Thoracic aorta (tissue), 2 donors: ENCODE measurements around the gene TTC9C. TPM values are rescaled to one million over a fixed set of nuclear protein-coding genes. Genes with fewer than 3 reads are reported as not detected.

Experiments used
- ATAC-seq: fragments of 150-250 bp; one replicate; pipeline ENCODE4 v1.8.0; 2017; ENCODE audit warnings: low read depth; ENCODE audit not compliant: insufficient number of reproducible peaks, low FRiP score
- DNase-seq: peaks from one replicate; pipeline ENCODE4 v3.0.0-alpha.2; 2020; ENCODE audit warnings: low spot score
- H3K27ac ChIP-seq, 2 donors: fragments of 200-600 bp; sonication (generic); 1 replicate in 1 of 2; 2 replicates in 1 of 2; pipeline ENCODE4 v1.5.1; 2016; ENCODE audit warnings: mild to moderate bottlenecking in 2 of 2, moderate library complexity in 2 of 2
- H3K27me3 ChIP-seq: fragments of 200-600 bp; sonication (generic); replicated peaks from 2 replicates; pipeline ENCODE4 v1.6.0; 2016; ENCODE audit warnings: mild to moderate bottlenecking; ENCODE audit not compliant: insufficient read depth
- H3K36me3 ChIP-seq: fragments of 200-600 bp; sonication (generic); one replicate; pipeline ENCODE4 v1.5.1; 2016
- H3K4me1 ChIP-seq, 2 donors: fragments of 200-600 bp; sonication (generic); 1 replicate in 1 of 2; 2 replicates in 1 of 2; pipeline versions ENCODE4 v1.5.1 to v1.6.0; 2016; ENCODE audit warnings: low read depth in 2 of 2, mild to moderate bottlenecking in 1 of 2; ENCODE audit not compliant: control insufficient read depth in 1 of 2
- H3K4me3 ChIP-seq: fragments of 200-600 bp; sonication (generic); 2 replicates; pipeline ENCODE4 v1.5.1; 2016; ENCODE audit warnings: mild to moderate bottlenecking
- H3K9me3 ChIP-seq: fragments of 200-600 bp; sonication (generic); 2 replicates; pipeline ENCODE4 v1.5.1; 2016
- total RNA-seq, 2 donors: library from RNA; depleted of rRNA; stranded (reverse); fragments of >200 nt; gene quantifications; one replicate each; pipeline versions ENCODE4 v1.1.0 to v1.2.3, GENCODE V29; 2016
- TF ChIP-seq, protein P1 (sequence below): fragments of 200-600 bp; sonication (generic); IDR thresholded peaks from one replicate; pipeline ENCODE4 v1.5.1; 2019; ENCODE audit warnings: antibody characterized with exemption

The TTC9C gene
- total RNA-seq, 2 donors from 2014 or later = 9.1 to 14.5 TPM

DNA sequence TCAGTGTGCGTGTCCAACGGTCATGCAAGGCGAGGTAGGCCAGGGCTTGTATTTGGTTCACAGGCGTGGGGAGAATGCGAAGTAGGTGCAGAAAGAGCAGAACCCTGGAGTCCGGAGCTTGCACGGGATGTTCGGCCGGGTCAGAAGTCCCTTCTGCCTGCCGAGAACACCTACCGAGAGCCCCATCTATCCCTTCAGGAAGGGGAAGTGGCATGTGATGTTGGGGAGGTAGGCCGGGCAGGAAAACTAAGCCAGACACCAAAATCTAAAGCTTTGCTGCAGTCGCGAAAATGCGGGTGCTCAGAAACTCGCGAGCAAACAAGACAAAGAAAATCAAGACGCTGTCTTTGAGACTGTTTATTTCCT lies 42.5 kb downstream of the TTC9C start:
- Histone ChIP-seq H3K27me3 (no peaks in the 10 kb centered on the region), H3K27ac (peak overlapping the region; percentile 84 to 88), H3K4me3 (peak overlapping the region; percentile 82), H3K36me3 (peaks cover 18% of the 10 kb centered on the region), H3K9me3 (no peaks in the 10 kb centered on the region), H3K4me1 (peaks cover 12 to 19% of the 10 kb centered on the region in 2 donors)
- ATAC-seq (no peak), DNase-seq (no peak)
- TF ChIP-seq, protein P1, sequence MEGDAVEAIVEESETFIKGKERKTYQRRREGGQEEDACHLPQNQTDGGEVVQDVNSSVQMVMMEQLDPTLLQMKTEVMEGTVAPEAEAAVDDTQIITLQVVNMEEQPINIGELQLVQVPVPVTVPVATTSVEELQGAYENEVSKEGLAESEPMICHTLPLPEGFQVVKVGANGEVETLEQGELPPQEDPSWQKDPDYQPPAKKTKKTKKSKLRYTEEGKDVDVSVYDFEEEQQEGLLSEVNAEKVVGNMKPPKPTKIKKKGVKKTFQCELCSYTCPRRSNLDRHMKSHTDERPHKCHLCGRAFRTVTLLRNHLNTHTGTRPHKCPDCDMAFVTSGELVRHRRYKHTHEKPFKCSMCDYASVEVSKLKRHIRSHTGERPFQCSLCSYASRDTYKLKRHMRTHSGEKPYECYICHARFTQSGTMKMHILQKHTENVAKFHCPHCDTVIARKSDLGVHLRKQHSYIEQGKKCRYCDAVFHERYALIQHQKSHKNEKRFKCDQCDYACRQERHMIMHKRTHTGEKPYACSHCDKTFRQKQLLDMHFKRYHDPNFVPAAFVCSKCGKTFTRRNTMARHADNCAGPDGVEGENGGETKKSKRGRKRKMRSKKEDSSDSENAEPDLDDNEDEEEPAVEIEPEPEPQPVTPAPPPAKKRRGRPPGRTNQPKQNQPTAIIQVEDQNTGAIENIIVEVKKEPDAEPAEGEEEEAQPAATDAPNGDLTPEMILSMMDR = no peak

DNA sequence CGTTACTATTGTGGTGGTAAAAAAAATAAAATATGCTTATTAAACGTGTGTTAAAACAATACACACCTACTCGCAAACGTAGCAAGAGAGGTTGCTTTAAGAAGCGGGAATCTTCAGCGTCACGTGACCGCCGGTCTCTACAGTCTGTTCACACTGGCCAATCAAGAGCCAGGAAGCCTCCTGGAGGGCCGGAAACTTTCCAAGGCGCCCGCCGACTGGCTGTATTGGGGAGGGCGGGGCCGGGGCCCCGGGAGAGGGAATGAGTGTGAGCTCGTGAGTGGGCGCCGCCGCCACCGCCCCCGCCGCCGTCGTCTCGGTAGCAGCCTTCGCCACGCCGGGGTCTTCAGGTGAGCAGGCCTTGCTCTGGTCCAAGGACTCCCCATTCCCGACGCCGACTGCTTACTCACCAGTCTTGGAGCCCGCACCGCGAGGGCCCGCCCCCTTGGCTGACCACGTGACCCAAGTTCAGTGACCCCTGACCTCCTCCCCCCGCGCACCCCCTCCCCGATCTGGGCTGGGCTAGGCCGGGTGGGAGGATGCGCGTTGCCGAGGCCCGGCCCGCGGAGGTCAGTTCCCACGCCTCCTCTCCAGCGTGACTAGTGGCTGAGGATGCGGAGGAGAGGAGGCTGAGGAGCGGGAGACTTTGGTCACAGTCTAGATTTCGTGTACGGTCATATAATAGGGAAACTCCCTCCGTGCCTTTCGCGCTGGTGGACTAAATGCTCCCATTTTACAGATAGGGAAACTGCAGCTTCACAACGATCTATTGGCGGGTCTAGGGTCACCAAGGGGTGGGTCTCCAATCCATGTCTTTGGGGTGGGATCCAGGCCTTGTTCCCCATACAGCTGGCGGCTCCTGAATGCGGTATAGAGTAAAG lies 43.1 kb downstream of the TTC9C start, which contains the start of gene TAF6L:
TAF6L (plus strand) TSS at position 253 of the 878 bp plus-strand sequence. CDS start 4,388 bp downstream, outside the sequence.
- Histone ChIP-seq H3K4me3 (peak within 1 kb of the TSS; percentile 82), H3K4me1 (peaks cover 12 to 19% of the 10 kb centered on the region in 2 donors), H3K9me3 (no peaks in the 10 kb centered on the region), H3K36me3 (peaks cover 18% of the 10 kb centered on the region), H3K27ac (peak within 1 kb of the TSS; percentile 84 to 88), H3K27me3 (no peaks in the 10 kb centered on the region)
- peak; percentile 96 for DNase-seq
- peak; percentile 97 for ATAC-seq
- TF ChIP-seq, protein P1 = no peak

DNA sequence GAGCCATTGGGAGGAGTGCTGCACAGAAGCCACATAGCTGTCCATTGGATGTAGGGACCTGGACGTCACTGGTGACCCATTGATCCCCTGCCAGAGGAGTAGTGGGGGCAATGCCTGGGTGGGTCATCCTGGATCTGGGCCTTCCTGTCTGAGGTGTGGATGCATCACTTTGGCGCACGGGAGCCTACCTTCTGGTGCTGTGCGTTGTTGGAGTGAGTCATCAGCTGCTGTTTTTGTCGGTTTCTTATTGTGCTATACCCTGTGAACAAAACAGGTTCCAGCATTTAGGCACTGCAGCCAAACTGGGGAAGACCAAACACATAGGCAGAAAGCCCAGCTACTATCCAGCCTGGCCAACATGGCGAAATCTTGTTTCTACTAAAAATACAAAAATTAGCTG lies 46.1 kb downstream of the TTC9C start:
- Histone ChIP-seq H3K27ac (no peak overlapping the region), H3K4me3 (no peak overlapping the region), H3K4me1 (peaks cover 12 to 19% of the 10 kb centered on the region in 2 donors), H3K9me3 (no peaks in the 10 kb centered on the region), H3K27me3 (no peaks in the 10 kb centered on the region), H3K36me3 (peaks cover 28% of the 10 kb centered on the region)
- DNase-seq = no peak
- ATAC-seq = no peak
- TF ChIP-seq, protein P1 = no peak

DNA sequence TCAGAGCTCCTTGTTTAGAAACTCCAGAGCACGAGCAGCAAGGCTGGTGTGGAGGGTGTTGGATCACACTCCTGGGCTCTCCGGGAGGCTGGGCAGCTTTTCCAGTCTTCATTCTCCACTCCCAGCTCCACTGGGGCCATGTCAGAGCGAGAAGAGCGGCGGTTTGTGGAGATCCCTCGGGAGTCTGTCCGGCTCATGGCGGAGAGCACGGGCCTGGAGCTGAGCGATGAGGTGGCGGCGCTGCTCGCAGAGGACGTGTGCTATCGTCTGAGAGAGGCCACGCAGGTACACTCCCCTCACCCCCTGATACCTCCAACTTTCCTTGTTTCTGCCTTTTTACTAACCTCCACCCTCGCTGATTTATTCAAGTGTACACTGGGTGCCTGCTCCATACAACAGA lies 47.4 kb downstream of the TTC9C start:
- no peak overlapping the region for H3K4me3 ChIP-seq
- ATAC-seq = no peak
- DNase-seq = no peak
- H3K9me3 ChIP-seq = no peaks in the 10 kb centered on the region
- no peaks in the 10 kb centered on the region for H3K27me3 ChIP-seq
- H3K4me1 ChIP-seq = peaks cover 5 to 10% of the 10 kb centered on the region in 2 donors
- TF ChIP-seq, protein P1 = no peak
- H3K36me3 ChIP-seq = peaks cover 32% of the 10 kb centered on the region
- no peak overlapping the region for H3K27ac ChIP-seq

DNA sequence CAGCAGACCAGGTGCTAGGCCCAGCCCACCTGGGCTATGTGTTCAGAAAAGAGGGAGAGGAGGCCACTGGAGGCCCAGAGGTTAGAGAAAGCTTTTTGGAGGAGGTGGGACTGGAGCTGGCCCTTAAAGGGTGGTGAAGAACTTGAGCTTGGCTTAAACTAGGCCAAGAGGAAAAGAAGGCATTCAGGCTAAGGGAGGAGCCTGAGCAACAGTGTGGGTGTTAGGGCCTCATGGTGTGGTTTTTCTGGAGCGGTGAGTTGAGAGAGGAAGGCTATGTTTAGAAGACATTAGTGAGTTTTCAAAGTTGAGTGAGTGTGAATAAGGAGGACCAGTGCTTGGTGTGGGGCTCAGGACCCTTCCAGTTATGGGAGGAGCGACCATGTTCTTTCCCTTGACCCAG lies 49.1 kb downstream of the TTC9C start:
- H3K4me1 ChIP-seq = peaks cover 0 to under 1% of the 10 kb centered on the region in 2 donors
- no peak for DNase-seq
- H3K27me3 ChIP-seq = no peaks in the 10 kb centered on the region
- H3K4me3 ChIP-seq = no peak overlapping the region
- H3K9me3 ChIP-seq = no peaks in the 10 kb centered on the region
- ATAC-seq = no peak
- peaks cover 32% of the 10 kb centered on the region for H3K36me3 ChIP-seq
- TF ChIP-seq, protein P1 = no peak
- no peak overlapping the region for H3K27ac ChIP-seq
